DMS53 treated with DMSO at 0.1 percent for 48 hours (cell line): ENCODE results near the gene GRIA1.
"Not testable (repeated sequence)": the region's sequence is repeated elsewhere in the genome, so short reads cannot be mapped to it uniquely, and the experiment has no call there.

Experiments used
- DNase-seq: peaks from one replicate; lab custom pipeline; 2025; ENCODE audit not compliant: unreplicated experiment; lab: John Stamatoyannopoulos, UW

Gene GRIA1

DNA sequence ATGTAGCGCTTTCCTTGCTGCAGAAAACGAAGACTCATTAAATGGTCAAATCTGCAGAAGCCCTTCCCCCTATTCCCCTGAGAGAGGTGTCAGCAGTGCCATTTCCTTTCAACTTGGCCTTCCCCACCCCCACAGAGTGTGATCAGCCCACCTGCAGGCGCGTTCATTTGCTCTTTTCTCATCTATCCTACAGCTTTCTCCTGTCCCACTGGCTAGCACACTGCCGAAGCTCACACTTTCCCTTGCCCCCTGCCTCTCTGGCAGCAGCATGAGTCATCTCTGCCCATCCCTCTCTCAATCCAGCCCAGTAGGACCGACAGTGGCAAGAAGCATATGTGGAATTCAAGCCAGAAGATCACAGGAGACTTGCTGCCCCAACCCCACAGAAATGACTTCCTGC, 334.4 kb downstream of the GRIA1 start:
- no peak for DNase-seq

DNA sequence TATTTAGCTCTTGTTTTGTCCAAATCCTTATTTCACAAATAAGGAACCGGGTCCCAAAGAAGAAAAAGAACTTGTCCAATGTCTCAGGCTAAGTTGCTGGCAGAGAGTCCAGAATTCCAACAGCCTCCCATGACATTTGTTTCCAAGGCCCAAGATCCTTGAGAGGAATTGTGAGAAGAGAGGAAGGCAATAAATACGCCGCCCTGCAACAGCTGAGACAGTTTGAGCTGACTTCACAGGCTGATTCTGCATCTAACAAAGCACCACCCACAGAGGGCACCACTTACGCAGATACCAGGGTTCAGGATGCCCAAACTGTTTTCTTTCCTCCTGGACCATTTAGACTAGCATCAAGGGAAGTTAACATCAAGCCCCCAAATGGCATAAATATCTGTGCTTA, 336.9 kb downstream of the GRIA1 start:
- no peak for DNase-seq

DNA sequence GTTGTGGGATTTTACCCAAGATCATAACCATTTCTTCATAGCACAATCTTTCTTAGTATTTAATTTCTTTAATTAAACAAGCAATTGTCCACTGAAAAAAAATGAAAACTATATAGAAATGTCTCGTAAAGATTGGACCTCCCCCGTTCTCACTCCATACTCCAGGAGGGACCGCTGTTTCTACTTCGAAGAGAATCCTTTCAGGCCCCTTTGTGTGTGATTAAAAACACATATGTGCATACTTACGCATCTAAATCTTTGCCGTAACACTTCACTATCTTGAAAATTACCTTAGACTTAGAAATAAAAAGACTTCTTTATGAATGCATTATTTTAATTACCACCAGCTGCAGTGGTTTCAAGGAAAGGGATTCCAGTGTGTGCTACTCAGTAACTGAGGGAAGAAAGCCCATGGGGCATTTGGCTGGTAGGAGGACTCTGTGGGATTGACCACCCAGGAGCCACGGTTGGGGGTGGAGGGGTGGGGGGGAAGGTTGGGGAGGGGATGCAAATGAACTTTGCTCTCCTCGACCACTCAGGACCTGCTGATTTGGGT, 339.1 kb downstream of the GRIA1 start:
- no peak for DNase-seq

DNA sequence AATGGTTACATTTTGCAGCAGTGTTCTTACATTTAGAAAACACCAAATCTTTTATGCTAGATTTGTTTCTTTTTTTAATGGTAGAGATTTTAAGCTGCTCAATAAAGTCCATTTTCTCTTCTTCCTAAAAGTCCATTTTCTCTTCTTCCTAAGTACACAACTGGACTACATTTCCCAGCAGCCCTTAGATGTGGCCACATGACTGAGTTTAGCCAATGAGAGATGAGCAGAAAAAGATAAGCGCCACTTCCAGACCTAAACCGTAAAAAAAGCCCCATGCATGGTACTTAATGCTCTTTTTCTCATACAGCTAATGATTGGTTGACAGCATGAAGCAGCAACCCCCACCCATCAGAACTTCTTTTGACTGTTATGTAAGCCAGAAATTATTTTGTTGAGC, 341.5 kb downstream of the GRIA1 start:
- DNase-seq = no peak

DNA sequence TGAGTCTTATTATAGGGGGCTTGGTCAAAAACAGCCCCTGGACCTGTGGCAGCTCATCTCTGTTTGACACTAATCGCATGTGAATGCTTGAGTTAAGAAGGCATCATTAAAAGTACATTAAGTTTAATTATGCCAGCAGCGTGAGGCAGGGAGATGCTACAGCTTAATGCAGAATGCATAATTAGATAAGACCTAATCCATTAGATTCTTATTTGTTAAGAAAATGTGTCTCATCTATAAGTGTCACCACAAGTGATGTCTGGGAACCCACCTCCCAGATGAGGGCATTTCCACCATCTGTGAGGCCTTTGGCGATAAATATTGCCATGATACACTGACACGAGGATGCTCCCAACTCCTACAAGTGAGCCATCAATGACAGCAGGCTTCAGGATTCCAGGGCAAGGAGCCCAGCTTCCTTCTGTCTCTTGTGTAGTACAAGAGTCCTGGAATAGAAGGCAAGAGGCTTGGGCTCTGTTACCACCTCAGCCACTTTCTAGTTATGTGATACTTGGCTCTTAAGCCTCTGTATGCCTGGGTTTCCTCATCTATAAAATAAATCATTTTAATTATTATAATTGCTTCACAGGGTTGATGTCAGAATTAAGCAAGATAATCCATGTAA, 345.5 kb downstream of the GRIA1 start:
- no peak for DNase-seq

DNA sequence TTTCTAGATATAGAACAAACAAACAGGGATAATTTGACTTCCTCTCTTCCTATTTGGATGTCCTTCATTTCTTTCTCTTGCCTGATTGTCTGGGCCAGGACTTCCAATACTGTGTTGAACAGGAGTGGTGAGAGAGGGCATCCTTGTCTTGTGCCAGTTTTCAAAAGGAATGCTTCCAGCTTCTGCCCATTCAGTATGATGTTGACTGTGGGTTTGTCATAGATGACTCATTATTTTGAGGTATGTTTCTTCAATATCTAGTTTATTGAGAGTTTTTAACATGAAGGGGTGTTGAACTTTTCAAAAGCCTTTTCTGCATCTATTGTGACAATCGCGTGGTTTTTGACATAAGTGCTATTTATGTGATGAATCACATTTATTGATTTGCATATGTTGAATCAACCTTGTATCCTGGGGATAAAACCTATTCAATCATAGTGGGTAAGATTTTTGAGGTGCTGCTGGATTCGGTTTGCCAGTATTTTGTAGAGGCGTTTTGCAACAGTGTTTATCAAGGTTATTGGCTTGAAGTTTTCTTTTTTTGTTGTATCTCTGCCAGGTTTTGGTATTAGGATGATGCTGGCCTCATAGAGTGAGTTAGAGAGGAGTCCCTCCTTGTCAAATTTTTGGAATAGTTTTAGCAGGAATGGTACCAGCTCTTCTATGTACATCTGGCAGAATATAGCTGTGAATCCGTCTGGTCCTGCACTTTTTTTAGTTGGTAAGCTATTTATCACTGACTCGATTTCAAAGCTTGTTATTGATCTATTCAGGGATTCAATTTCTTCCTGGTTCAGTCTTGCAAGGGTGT, 359.0 kb downstream of the GRIA1 start:
- DNase-seq = not testable (repeated sequence)

DNA sequence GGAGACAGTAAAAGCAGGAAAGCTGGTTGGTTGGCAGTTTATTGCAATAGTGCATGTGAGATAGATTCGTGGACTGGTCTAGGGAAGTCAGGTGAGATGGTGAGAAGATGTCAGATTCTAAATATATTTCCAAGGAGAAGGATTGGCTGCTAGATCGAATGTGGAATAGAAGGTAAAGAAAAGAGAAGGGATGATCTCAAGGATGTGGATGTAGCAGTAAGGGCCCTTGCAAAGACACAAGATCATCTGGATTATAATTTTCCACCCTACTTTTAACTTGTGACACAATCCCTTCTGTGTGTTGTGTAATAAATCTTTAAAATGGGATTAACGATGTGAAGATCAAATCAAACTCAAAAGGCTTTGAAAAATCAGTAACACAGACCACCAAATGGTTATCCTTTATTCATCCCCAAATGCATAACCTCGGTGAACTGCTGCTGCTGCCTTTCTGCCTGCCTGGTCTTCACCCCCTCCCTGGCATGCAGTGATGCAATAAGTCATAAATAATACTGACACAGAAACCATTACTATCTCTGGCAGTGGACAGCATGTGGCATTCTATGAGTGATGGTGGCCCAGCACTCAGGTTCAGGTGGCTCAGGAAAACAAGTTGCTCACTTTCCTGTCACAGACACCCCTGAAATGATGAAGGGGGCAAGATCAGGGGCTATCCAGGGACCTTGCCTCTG, 369.9 kb downstream of the GRIA1 start:
- no peak for DNase-seq

DNA sequence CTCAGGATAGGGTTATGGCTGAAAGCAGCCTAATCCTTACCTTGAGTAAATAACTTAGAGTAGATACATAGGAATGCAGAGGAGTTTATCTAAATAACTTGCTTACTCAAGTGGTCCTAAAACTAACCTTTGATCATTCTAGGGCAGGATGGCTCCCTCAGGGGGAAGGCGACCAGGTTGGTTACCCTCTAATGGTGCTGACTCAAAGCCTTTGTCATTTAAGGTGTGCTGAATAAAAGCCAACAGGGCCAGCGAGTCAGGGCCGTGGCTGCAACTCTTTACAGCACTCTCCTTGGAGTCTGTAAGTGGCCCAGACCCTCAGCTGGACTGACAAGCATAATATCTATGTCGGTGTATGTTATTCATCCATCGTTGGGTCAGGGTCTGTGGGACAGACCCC, 372.4 kb downstream of the GRIA1 start:
- not testable (repeated sequence) for DNase-seq
